ENCODE measurements around the gene DPH6. TPM values are rescaled to one million over a fixed set of nuclear protein-coding genes. Genes with fewer than 3 reads are reported as not detected.

Gene DPH6
- total RNA-seq, 1 donor from 2014 or later, result 10.7 TPM

GRCh38 chr15:35471024-35471423 is 74.9 kb downstream of the DPH6 start:
- H3K36me3 Mint-ChIP-seq (ENCODE audit: low read depth), result no peaks in the 10 kb centered on the region
- no peak for DNase-seq (ENCODE audit: low spot score)
- no peaks in the 10 kb centered on the region for H3K27me3 Mint-ChIP-seq (ENCODE audit: insufficient read depth)
- H3K9me3 Mint-ChIP-seq, result no peaks in the 10 kb centered on the region
- H3K4me1 Mint-ChIP-seq (ENCODE audit: low read depth), result no peaks in the 10 kb centered on the region
- H3K27ac Mint-ChIP-seq, result no peak overlapping the region
- intact Hi-C loops (cut with micrococcal nuclease), result no loop called here
- no peak overlapping the region for H3K4me3 Mint-ChIP-seq

GRCh38 chr15:35470441-35470840 is 75.5 kb downstream of the DPH6 start:
- Mint-ChIP-seq H3K36me3 (ENCODE audit: low read depth) (no peaks in the 10 kb centered on the region), H3K27me3 (ENCODE audit: insufficient read depth) (no peaks in the 10 kb centered on the region), H3K4me3 (no peak overlapping the region), H3K27ac (no peak overlapping the region), H3K4me1 (ENCODE audit: low read depth) (no peaks in the 10 kb centered on the region), H3K9me3 (no peaks in the 10 kb centered on the region)
- intact Hi-C loops (cut with micrococcal nuclease), result no loop called here
- DNase-seq (ENCODE audit: low spot score), result no peak

GRCh38 chr15:35466476-35466875 is 79.5 kb downstream of the DPH6 start:
- Mint-ChIP-seq H3K4me1 (ENCODE audit: low read depth) (no peaks in the 10 kb centered on the region), H3K27me3 (ENCODE audit: insufficient read depth) (no peaks in the 10 kb centered on the region), H3K36me3 (ENCODE audit: low read depth) (no peaks in the 10 kb centered on the region), H3K4me3 (no peak overlapping the region), H3K9me3 (no peaks in the 10 kb centered on the region), H3K27ac (no peak overlapping the region)
- no peak for DNase-seq (ENCODE audit: low spot score)
- intact Hi-C loops (cut with micrococcal nuclease), result no loop called here

- no peak overlapping the region for H3K4me3 Mint-ChIP-seq
- no peaks in the 10 kb centered on the region for H3K27me3 Mint-ChIP-seq (ENCODE audit: insufficient read depth)
- intact Hi-C loops (cut with micrococcal nuclease), result no loop called here
- no peaks in the 10 kb centered on the region for H3K36me3 Mint-ChIP-seq (ENCODE audit: low read depth)
- H3K27ac Mint-ChIP-seq, result no peak overlapping the region
- DNase-seq (ENCODE audit: low spot score), result no peak
- no peaks in the 10 kb centered on the region for H3K9me3 Mint-ChIP-seq
- no peaks in the 10 kb centered on the region for H3K4me1 Mint-ChIP-seq (ENCODE audit: low read depth)
Observed at GRCh38 chr15:35465783-35466182, 80.2 kb downstream of the DPH6 start.

GRCh38 chr15:35460616-35461015 is 85.3 kb downstream of the DPH6 start:
- intact Hi-C loops (cut with micrococcal nuclease), result no loop called here
- no peak for DNase-seq (ENCODE audit: low spot score)

GRCh38 chr15:35458176-35458856 is 87.6 kb downstream of the DPH6 start:
- intact Hi-C loops (cut with micrococcal nuclease), result no loop called here
- no peaks in the 10 kb centered on the region for H3K27me3 Mint-ChIP-seq (ENCODE audit: insufficient read depth)
- H3K9me3 Mint-ChIP-seq, result no peaks in the 10 kb centered on the region
- H3K27ac Mint-ChIP-seq, result no peak overlapping the region
- no peaks in the 10 kb centered on the region for H3K36me3 Mint-ChIP-seq (ENCODE audit: low read depth)
- no peak overlapping the region for H3K4me3 Mint-ChIP-seq
- no peaks in the 10 kb centered on the region for H3K4me1 Mint-ChIP-seq (ENCODE audit: low read depth)
- DNase-seq (ENCODE audit: low spot score), result no peak

More at GRCh38 chr15:35460616-35461015, 85.3 kb downstream of the DPH6 start:
- Mint-ChIP-seq H3K36me3 (ENCODE audit: low read depth) (no peaks in the 10 kb centered on the region), H3K4me3 (no peak overlapping the region), H3K27ac (no peak overlapping the region), H3K27me3 (ENCODE audit: insufficient read depth) (no peaks in the 10 kb centered on the region), H3K9me3 (no peaks in the 10 kb centered on the region), H3K4me1 (ENCODE audit: low read depth) (no peaks in the 10 kb centered on the region)

- H3K36me3 Mint-ChIP-seq (ENCODE audit: low read depth), result no peaks in the 10 kb centered on the region
- H3K27me3 Mint-ChIP-seq (ENCODE audit: insufficient read depth), result no peaks in the 10 kb centered on the region
- DNase-seq (ENCODE audit: low spot score), result no peak
- no peaks in the 10 kb centered on the region for H3K9me3 Mint-ChIP-seq
- H3K4me1 Mint-ChIP-seq (ENCODE audit: low read depth), result no peaks in the 10 kb centered on the region
- no peak overlapping the region for H3K27ac Mint-ChIP-seq
- intact Hi-C loops (cut with micrococcal nuclease), result no loop called here
- H3K4me3 Mint-ChIP-seq, result no peak overlapping the region
Observed at GRCh38 chr15:35455201-35455600, 90.8 kb downstream of the DPH6 start.

- H3K9me3 Mint-ChIP-seq, result no peaks in the 10 kb centered on the region
- no peaks in the 10 kb centered on the region for H3K36me3 Mint-ChIP-seq (ENCODE audit: low read depth)
- no peaks in the 10 kb centered on the region for H3K4me1 Mint-ChIP-seq (ENCODE audit: low read depth)
- H3K4me3 Mint-ChIP-seq, result no peak overlapping the region
- H3K27ac Mint-ChIP-seq, result no peak overlapping the region
- H3K27me3 Mint-ChIP-seq (ENCODE audit: insufficient read depth), result no peaks in the 10 kb centered on the region
- DNase-seq (ENCODE audit: low spot score), result no peak
- intact Hi-C loops (cut with micrococcal nuclease), result no loop called here
Observed at GRCh38 chr15:35450492-35450891, 95.5 kb downstream of the DPH6 start.

- H3K9me3 Mint-ChIP-seq, result no peaks in the 10 kb centered on the region
- no peak overlapping the region for H3K27ac Mint-ChIP-seq
- intact Hi-C loops (cut with micrococcal nuclease), result no loop called here
- H3K27me3 Mint-ChIP-seq (ENCODE audit: insufficient read depth), result no peaks in the 10 kb centered on the region
- H3K4me1 Mint-ChIP-seq (ENCODE audit: low read depth), result no peaks in the 10 kb centered on the region
- no peak for DNase-seq (ENCODE audit: low spot score)
- no peak overlapping the region for H3K4me3 Mint-ChIP-seq
- no peaks in the 10 kb centered on the region for H3K36me3 Mint-ChIP-seq (ENCODE audit: low read depth)
Observed at GRCh38 chr15:35448294-35448693, 97.7 kb downstream of the DPH6 start.

- H3K36me3 Mint-ChIP-seq (ENCODE audit: low read depth), result no peaks in the 10 kb centered on the region
- no peaks in the 10 kb centered on the region for H3K9me3 Mint-ChIP-seq
- no peak overlapping the region for H3K27ac Mint-ChIP-seq
- no peak overlapping the region for H3K4me3 Mint-ChIP-seq
- H3K4me1 Mint-ChIP-seq (ENCODE audit: low read depth), result no peaks in the 10 kb centered on the region
- intact Hi-C loops (cut with micrococcal nuclease), result no loop called here
- DNase-seq (ENCODE audit: low spot score), result no peak
- no peaks in the 10 kb centered on the region for H3K27me3 Mint-ChIP-seq (ENCODE audit: insufficient read depth)
Observed at GRCh38 chr15:35445891-35446290, 100.1 kb downstream of the DPH6 start.

- Mint-ChIP-seq H3K9me3 (peaks cover 4% of the 10 kb centered on the region), H3K4me1 (ENCODE audit: low read depth) (no peaks in the 10 kb centered on the region), H3K36me3 (ENCODE audit: low read depth) (no peaks in the 10 kb centered on the region), H3K27ac (no peak overlapping the region), H3K27me3 (ENCODE audit: insufficient read depth) (no peaks in the 10 kb centered on the region), H3K4me3 (no peak overlapping the region)
- intact Hi-C loops (cut with micrococcal nuclease), result loop anchor here (1.0 kb wide), 1 partner anchor 155 kb away; no protein-coding TSS in a partner anchor
- no peak for DNase-seq (ENCODE audit: low spot score)
Observed at GRCh38 chr15:35444557-35445204, 101.3 kb downstream of the DPH6 start.

GRCh38 chr15:35443376-35443775 is 102.6 kb downstream of the DPH6 start:
- no peak overlapping the region for H3K4me3 Mint-ChIP-seq
- DNase-seq (ENCODE audit: low spot score), result no peak
- no peaks in the 10 kb centered on the region for H3K27me3 Mint-ChIP-seq (ENCODE audit: insufficient read depth)
- H3K9me3 Mint-ChIP-seq, result peaks cover 4% of the 10 kb centered on the region
- no peaks in the 10 kb centered on the region for H3K4me1 Mint-ChIP-seq (ENCODE audit: low read depth)
- no peak overlapping the region for H3K27ac Mint-ChIP-seq
- intact Hi-C loops (cut with micrococcal nuclease), result no loop called here
- no peaks in the 10 kb centered on the region for H3K36me3 Mint-ChIP-seq (ENCODE audit: low read depth)

- H3K4me3 Mint-ChIP-seq, result no peak overlapping the region
- H3K27me3 Mint-ChIP-seq (ENCODE audit: insufficient read depth), result no peaks in the 10 kb centered on the region
- H3K27ac Mint-ChIP-seq, result no peak overlapping the region
- H3K9me3 Mint-ChIP-seq, result peaks cover 4% of the 10 kb centered on the region
- no peak for DNase-seq (ENCODE audit: low spot score)
- H3K4me1 Mint-ChIP-seq (ENCODE audit: low read depth), result no peaks in the 10 kb centered on the region
- intact Hi-C loops (cut with micrococcal nuclease), result no loop called here
- no peaks in the 10 kb centered on the region for H3K36me3 Mint-ChIP-seq (ENCODE audit: low read depth)
Observed at GRCh38 chr15:35442742-35443141, 103.2 kb downstream of the DPH6 start.

Data from activated T-helper 1 cell treated with anti-CD3 and anti-CD28 coated beads, Interleukin-12 subunit alpha, Interleukin-12 subunit beta, Interleukin-2, Interleukin-4 antibody, amounts not matched to agents 30 ng/mL and 10 ng/mL and 1 ng/mL, durations not matched to agents 14 hours and 24 hours and 36 hours (primary cell).